ENCODE results near the gene KLHL29. TPM values are rescaled to one million over a fixed set of nuclear protein-coding genes. Genes with fewer than 3 reads are reported as not detected.

Gene KLHL29
- total RNA-seq, 1 experiment from 2014 or later: 3.8 TPM

DNA sequence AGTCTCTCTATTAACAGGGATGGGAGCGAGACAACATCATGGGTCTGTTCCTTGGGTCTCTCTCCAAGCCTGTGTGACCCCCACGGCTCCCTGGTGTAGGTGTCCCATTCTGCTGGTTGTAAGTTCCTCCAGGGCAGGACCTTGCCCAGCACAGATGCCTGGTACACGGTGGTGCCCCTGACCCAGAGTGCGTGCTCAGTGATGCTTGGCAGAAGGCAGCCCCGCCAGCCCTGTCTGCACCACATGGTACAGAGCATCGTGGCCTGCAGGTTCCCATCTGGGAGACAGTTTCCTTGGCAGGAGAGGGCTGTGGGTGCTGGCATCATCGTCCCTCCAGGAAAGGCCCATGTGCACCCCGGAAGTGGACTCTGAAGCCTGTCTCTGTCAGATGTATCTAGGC, 249.0 kb downstream of the KLHL29 start:
- no peak for DNase-seq
- H3K9me3 ChIP-seq (ENCODE audit: low read length): no peaks in the 10 kb centered on the region
- H3K36me3 ChIP-seq (ENCODE audit: insufficient read depth, low read length): no peaks in the 10 kb centered on the region
- no peak overlapping the region for H3K9ac ChIP-seq (ENCODE audit: low read length)
- H3K4me1 ChIP-seq (ENCODE audit: low read length): no peaks in the 10 kb centered on the region
- H3K27me3 ChIP-seq (ENCODE audit: low read length): no peaks in the 10 kb centered on the region
- no peaks in the 10 kb centered on the region for H3K9me2 ChIP-seq (replicated peaks; ENCODE audit: insufficient read depth, low read length)
- 0 out of 2 replicates have a peak, but pooled peaks cover 6% of the 10 kb centered on the region for H4K20me1 ChIP-seq (ENCODE audit: insufficient read depth, low read depth, low read length)
- H3K4me2 ChIP-seq (ENCODE audit: low read depth, low read length, poor library complexity, severe bottlenecking): no peak overlapping the region
- H3K4me3 ChIP-seq (ENCODE audit: low read length): no peak overlapping the region
- H3K79me2 ChIP-seq (ENCODE audit: low read length): no peaks in the 10 kb centered on the region
- H2AFZ ChIP-seq (ENCODE audit: low read length): no peak overlapping the region
- no peak overlapping the region for H3K27ac ChIP-seq (ENCODE audit: low read length)

DNA sequence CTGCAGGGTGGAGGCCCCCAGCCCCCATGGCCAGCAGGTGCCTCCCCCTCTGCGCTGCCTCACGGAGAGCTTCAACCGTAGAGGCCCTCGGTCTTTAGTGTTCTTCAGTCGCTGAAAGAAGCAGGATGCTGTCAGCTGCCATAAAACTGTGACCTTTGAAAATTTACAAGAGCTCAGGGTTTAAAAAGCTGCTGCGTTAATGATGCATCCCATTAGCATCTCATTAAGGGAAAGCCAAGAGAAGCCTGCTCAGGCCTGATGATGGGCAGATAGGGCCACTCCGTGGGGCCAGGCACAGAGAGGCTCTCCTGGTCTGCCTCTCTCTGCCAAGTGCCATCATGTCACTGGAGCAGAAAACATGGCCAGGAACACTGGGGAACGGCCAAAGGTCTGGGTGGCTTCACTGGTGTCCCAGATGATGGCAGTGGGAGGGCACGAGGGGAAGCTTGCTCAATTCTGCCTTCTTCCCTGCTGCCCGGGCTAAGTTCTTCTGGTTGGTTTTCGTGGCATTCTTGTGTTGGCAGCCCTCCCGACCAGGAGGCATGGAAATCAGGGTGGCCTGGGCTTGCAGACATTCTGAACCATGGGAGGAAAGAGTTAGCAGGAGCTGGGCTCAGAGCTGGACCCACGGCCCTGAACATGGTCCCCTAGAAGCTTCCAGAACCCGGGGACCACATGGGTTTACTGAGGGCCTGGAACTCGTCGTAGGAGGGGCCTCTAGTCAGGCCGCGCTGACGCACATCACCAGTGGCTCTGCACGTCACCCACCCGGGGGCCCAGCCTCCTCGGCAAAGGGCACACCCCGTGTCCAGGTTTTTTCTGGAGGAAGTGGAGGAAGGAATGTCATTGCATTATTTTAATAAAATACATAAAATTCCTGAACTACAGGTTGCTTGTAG, 250.7 kb downstream of the KLHL29 start:
- no peaks in the 10 kb centered on the region for H3K36me3 ChIP-seq (ENCODE audit: insufficient read depth, low read length)
- no peaks in the 10 kb centered on the region for H3K9me2 ChIP-seq (replicated peaks; ENCODE audit: insufficient read depth, low read length)
- no peaks in the 10 kb centered on the region for H3K79me2 ChIP-seq (ENCODE audit: low read length)
- DNase-seq: no peak
- H3K27me3 ChIP-seq (ENCODE audit: low read length): no peaks in the 10 kb centered on the region
- no peak overlapping the region for H2AFZ ChIP-seq (ENCODE audit: low read length)
- no peak overlapping the region for H3K9ac ChIP-seq (ENCODE audit: low read length)
- no peaks in the 10 kb centered on the region for H3K9me3 ChIP-seq (ENCODE audit: low read length)
- H4K20me1 ChIP-seq (ENCODE audit: insufficient read depth, low read depth, low read length): 0 out of 2 replicates have a peak, but pooled peaks cover 6% of the 10 kb centered on the region
- H3K27ac ChIP-seq (ENCODE audit: low read length): no peak overlapping the region
- H3K4me3 ChIP-seq (ENCODE audit: low read length): no peak overlapping the region
- H3K4me2 ChIP-seq (ENCODE audit: low read depth, low read length, poor library complexity, severe bottlenecking): no peak overlapping the region
- H3K4me1 ChIP-seq (ENCODE audit: low read length): no peaks in the 10 kb centered on the region

- Histone ChIP-seq H4K20me1 (ENCODE audit: insufficient read depth, low read depth, low read length) (0 out of 2 replicates have a peak, but pooled peaks cover 6% of the 10 kb centered on the region), H2AFZ (ENCODE audit: low read length) (no peak overlapping the region), H3K9ac (ENCODE audit: low read length) (no peak overlapping the region), H3K4me3 (ENCODE audit: low read length) (no peak overlapping the region), H3K4me1 (ENCODE audit: low read length) (no peaks in the 10 kb centered on the region), H3K79me2 (ENCODE audit: low read length) (no peaks in the 10 kb centered on the region), H3K4me2 (ENCODE audit: low read depth, low read length, poor library complexity, severe bottlenecking) (no peak overlapping the region), H3K9me2 (replicated peaks; ENCODE audit: insufficient read depth, low read length) (no peaks in the 10 kb centered on the region), H3K27me3 (ENCODE audit: low read length) (no peaks in the 10 kb centered on the region), H3K27ac (ENCODE audit: low read length) (no peak overlapping the region), H3K9me3 (ENCODE audit: low read length) (no peaks in the 10 kb centered on the region), H3K36me3 (ENCODE audit: insufficient read depth, low read length) (no peaks in the 10 kb centered on the region)
- no peak for DNase-seq
Observed at GRCh38 chr2:23636426-23636825, 251.4 kb downstream of the KLHL29 start.

DNA sequence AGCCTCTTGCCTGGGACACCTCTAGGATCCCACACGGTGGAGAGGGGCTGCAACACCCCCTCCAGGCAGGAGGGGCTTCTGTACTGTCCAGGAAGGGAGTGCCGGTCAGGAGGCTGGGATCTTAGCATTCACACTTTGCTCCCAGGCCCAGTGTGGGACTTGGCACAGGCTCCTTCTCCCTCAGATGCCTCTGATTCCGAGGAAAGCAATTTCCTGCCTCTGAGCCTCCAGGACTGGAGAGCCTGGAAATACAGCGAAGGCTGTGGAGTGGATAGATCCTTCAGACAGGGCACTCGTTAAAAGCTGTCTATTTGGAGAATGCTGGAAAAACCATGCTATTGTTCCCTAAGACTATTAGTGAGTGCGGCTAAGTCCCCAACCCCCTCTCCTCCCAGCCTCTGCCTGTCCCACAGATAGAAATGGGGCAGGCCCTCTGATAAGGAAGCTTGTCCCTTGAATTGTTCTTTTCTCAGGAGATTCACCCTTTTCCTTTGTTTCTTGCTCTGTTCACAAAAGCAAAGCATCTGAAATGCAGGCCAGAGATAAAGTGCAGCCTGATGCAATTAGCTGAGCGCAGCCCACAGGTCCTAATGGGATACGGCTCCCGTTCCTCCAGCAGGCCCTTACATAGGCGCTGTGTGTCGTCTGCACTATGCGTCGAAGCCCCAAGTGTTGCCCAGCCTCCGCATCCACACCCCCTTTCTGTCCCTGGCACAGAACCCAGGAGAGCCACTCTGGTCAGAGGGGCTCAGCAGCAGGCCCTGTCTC, 252.2 kb downstream of the KLHL29 start:
- H3K4me3 ChIP-seq (ENCODE audit: low read length): no peak overlapping the region
- no peak overlapping the region for H2AFZ ChIP-seq (ENCODE audit: low read length)
- H4K20me1 ChIP-seq (ENCODE audit: insufficient read depth, low read depth, low read length): 0 out of 2 replicates have a peak, but pooled peaks cover 6% of the 10 kb centered on the region
- no peak overlapping the region for H3K27ac ChIP-seq (ENCODE audit: low read length)
- no peaks in the 10 kb centered on the region for H3K4me1 ChIP-seq (ENCODE audit: low read length)
- H3K4me2 ChIP-seq (ENCODE audit: low read depth, low read length, poor library complexity, severe bottlenecking): no peak overlapping the region
- H3K9me2 ChIP-seq (replicated peaks; ENCODE audit: insufficient read depth, low read length): no peaks in the 10 kb centered on the region
- DNase-seq: no peak
- no peaks in the 10 kb centered on the region for H3K27me3 ChIP-seq (ENCODE audit: low read length)
- H3K36me3 ChIP-seq (ENCODE audit: insufficient read depth, low read length): no peaks in the 10 kb centered on the region
- no peaks in the 10 kb centered on the region for H3K9me3 ChIP-seq (ENCODE audit: low read length)
- no peaks in the 10 kb centered on the region for H3K79me2 ChIP-seq (ENCODE audit: low read length)
- no peak overlapping the region for H3K9ac ChIP-seq (ENCODE audit: low read length)

DNA sequence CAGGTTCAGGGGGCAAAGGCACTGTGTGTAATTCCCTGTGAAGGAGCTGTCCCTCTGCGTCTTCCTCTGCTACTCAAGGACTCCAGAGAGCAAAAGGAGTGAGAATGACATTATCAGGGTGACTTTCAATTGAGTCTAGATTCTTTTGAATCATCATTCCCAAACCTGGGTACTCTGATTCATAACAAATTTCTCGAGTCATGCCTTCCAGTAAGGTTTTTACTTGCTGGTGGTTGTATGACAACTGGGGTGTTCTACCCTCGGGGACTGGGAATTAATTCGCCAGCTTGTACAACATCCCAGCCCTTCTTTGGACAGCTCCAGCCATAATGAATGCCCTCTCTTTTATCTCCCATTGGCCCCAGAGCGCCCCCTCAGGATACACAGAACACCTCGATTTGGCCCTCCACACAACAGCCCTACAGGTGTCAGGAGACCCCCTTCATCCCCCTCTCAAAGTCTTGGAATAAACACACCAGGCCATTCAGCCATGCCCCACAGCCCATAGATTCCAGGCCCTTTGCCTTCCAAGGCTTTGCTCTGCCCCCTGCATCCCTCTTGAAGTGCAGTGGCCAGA, 254.5 kb downstream of the KLHL29 start:
- Histone ChIP-seq H3K9me3 (ENCODE audit: low read length) (no peaks in the 10 kb centered on the region), H3K27me3 (ENCODE audit: low read length) (no peaks in the 10 kb centered on the region), H3K79me2 (ENCODE audit: low read length) (no peaks in the 10 kb centered on the region), H4K20me1 (ENCODE audit: insufficient read depth, low read depth, low read length) (no peaks in the 10 kb centered on the region), H2AFZ (ENCODE audit: low read length) (no peak overlapping the region), H3K36me3 (ENCODE audit: insufficient read depth, low read length) (no peaks in the 10 kb centered on the region), H3K27ac (ENCODE audit: low read length) (no peak overlapping the region), H3K4me1 (ENCODE audit: low read length) (no peaks in the 10 kb centered on the region), H3K9ac (ENCODE audit: low read length) (no peak overlapping the region), H3K4me2 (ENCODE audit: low read depth, low read length, poor library complexity, severe bottlenecking) (no peak overlapping the region), H3K4me3 (ENCODE audit: low read length) (no peak overlapping the region), H3K9me2 (replicated peaks; ENCODE audit: insufficient read depth, low read length) (no peaks in the 10 kb centered on the region)
- DNase-seq: no peak

DNA sequence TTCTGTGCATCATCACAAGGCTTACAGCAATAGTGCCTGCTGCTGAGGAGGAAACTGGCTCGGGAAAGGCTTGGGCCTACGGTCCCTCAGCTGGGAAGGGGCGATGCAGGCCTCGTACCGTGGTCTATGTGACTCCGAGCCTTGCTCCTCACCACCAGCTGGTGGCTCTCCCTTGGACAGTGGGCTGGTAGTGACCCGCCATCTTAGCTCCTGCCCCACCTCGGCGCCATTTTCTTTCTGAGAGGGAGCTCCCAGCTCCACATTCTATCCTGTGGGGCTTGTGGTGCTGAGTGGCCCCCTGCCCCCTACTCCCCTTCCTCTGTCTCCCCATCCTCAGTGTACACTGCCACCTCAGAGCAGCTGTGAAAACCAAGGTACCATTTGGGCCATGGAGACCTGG, 255.7 kb downstream of the KLHL29 start:
- no peaks in the 10 kb centered on the region for H3K79me2 ChIP-seq (ENCODE audit: low read length)
- H3K4me3 ChIP-seq (ENCODE audit: low read length): no peak overlapping the region

DNA sequence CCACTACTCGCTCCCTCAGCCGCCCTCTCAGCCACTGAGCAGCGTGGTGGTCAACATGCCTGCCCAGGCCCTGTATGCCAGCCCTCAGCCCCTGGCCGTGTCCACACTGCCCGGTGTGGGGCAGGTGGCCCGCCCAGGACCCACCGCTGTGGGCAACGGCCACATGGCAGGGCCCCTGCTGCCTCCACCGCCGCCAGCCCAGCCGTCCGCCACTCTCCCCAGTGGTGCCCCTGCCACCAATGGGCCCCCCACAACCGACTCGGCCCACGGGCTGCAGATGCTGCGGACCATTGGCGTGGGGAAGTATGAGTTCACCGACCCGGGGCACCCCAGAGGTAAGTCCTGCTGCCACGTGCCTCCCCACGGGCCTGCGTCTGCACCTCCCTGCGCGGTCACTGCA, 257.5 kb downstream of the KLHL29 start:
- H2AFZ ChIP-seq (ENCODE audit: low read length): no peak overlapping the region
- H3K9me2 ChIP-seq (replicated peaks; ENCODE audit: insufficient read depth, low read length): no peaks in the 10 kb centered on the region
- no peak for DNase-seq
- H3K27ac ChIP-seq (ENCODE audit: low read length): no peak overlapping the region
- no peak overlapping the region for H3K4me3 ChIP-seq (ENCODE audit: low read length)
- no peak overlapping the region for H3K4me2 ChIP-seq (ENCODE audit: low read depth, low read length, poor library complexity, severe bottlenecking)
- H3K36me3 ChIP-seq (ENCODE audit: insufficient read depth, low read length): no peaks in the 10 kb centered on the region
- H3K79me2 ChIP-seq (ENCODE audit: low read length): no peaks in the 10 kb centered on the region
- H3K9ac ChIP-seq (ENCODE audit: low read length): no peak overlapping the region
- H3K27me3 ChIP-seq (ENCODE audit: low read length): no peaks in the 10 kb centered on the region
- H3K4me1 ChIP-seq (ENCODE audit: low read length): no peaks in the 10 kb centered on the region
- H4K20me1 ChIP-seq (ENCODE audit: insufficient read depth, low read depth, low read length): no peaks in the 10 kb centered on the region
- H3K9me3 ChIP-seq (ENCODE audit: low read length): no peaks in the 10 kb centered on the region

More for the DNA sequence above, 255.7 kb downstream of the KLHL29 start:
- no peaks in the 10 kb centered on the region for H3K27me3 ChIP-seq (ENCODE audit: low read length)
- no peaks in the 10 kb centered on the region for H3K4me1 ChIP-seq (ENCODE audit: low read length)
- no peaks in the 10 kb centered on the region for H3K9me3 ChIP-seq (ENCODE audit: low read length)
- no peak overlapping the region for H3K27ac ChIP-seq (ENCODE audit: low read length)
- no peaks in the 10 kb centered on the region for H4K20me1 ChIP-seq (ENCODE audit: insufficient read depth, low read depth, low read length)
- H3K4me2 ChIP-seq (ENCODE audit: low read depth, low read length, poor library complexity, severe bottlenecking): no peak overlapping the region
- no peak overlapping the region for H3K9ac ChIP-seq (ENCODE audit: low read length)
- no peaks in the 10 kb centered on the region for H3K9me2 ChIP-seq (replicated peaks; ENCODE audit: insufficient read depth, low read length)
- no peak for DNase-seq
- no peaks in the 10 kb centered on the region for H3K36me3 ChIP-seq (ENCODE audit: insufficient read depth, low read length)
- no peak overlapping the region for H2AFZ ChIP-seq (ENCODE audit: low read length)

DNA sequence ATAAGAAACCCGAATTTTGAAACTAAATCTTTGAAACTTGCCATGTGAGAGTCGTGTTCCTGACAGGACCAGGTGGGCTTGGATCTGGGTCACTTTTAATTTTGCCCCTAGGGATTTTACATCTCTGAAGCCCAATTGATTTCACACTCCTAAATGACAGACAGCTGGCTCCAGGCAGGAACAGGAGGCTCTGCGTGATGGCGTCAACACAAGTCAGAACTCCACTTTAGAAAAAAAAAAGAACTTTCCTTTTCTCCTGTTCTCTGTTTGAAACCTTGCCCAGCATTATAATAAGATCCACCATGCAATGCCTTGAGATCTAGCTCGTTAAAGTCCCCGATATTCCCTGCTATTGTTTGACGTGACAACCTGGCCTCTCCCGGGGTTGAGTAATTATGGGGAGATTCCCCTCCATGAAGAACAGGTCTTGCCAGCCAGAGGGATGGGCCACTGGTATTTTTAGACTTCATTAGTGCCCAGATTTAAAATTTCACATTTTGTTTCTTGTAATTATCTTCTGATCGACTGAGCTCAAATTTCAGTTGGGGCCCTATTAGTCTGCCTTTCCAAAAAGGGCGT, 260.3 kb downstream of the KLHL29 start:
- H3K4me3 ChIP-seq (ENCODE audit: low read length): no peak overlapping the region
- no peaks in the 10 kb centered on the region for H4K20me1 ChIP-seq (ENCODE audit: insufficient read depth, low read depth, low read length)
- H3K9me2 ChIP-seq (replicated peaks; ENCODE audit: insufficient read depth, low read length): no peaks in the 10 kb centered on the region
- no peak overlapping the region for H3K27ac ChIP-seq (ENCODE audit: low read length)
- no peaks in the 10 kb centered on the region for H3K36me3 ChIP-seq (ENCODE audit: insufficient read depth, low read length)
- H3K27me3 ChIP-seq (ENCODE audit: low read length): no peaks in the 10 kb centered on the region
- H3K79me2 ChIP-seq (ENCODE audit: low read length): no peaks in the 10 kb centered on the region
- no peaks in the 10 kb centered on the region for H3K9me3 ChIP-seq (ENCODE audit: low read length)
- no peak overlapping the region for H3K4me2 ChIP-seq (ENCODE audit: low read depth, low read length, poor library complexity, severe bottlenecking)
- no peak for DNase-seq
- H2AFZ ChIP-seq (ENCODE audit: low read length): no peak overlapping the region
- no peak overlapping the region for H3K9ac ChIP-seq (ENCODE audit: low read length)
- no peaks in the 10 kb centered on the region for H3K4me1 ChIP-seq (ENCODE audit: low read length)
